Jurkat, Clone E6-1 (cell line): ENCODE measurements around the gene GNAO1.
A peak's percentile ranks its signal among the peaks of the same experiment; 100 is the strongest.

Experiments
- DNase-seq: peaks from one replicate; pipeline ENCODE4 v3.0.0-alpha.2; 2011; ENCODE audit warnings: low read depth, low spot score
- H3K4me3 ChIP-seq: 2 replicates; pipeline ENCODE4 v1.5.1; 2011; ENCODE audit warnings: mild to moderate bottlenecking, low read length, control low read depth, moderate library complexity

Gene GNAO1

DNA sequence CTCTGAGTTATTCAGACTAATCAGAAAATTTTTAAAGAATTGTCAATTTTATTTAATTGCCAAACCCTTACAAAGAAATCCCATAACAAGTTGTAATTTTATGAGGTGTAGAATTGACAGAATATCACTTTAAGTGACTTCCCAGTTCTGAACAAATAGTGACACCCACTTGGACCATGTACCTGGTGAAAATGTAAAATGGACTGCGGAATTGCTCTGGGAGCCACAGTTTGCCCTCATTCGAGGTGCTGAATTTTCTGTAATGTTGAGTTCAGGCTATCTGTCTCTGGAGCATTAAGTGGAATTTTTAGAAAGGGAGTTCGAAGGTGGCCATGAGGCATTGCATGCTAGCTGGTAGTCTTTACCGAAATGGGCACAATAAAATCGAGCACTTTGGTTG, 5.1 kb downstream of the GNAO1 start:
- no peak for DNase-seq
- H3K4me3 ChIP-seq, result no peak overlapping the region

DNA sequence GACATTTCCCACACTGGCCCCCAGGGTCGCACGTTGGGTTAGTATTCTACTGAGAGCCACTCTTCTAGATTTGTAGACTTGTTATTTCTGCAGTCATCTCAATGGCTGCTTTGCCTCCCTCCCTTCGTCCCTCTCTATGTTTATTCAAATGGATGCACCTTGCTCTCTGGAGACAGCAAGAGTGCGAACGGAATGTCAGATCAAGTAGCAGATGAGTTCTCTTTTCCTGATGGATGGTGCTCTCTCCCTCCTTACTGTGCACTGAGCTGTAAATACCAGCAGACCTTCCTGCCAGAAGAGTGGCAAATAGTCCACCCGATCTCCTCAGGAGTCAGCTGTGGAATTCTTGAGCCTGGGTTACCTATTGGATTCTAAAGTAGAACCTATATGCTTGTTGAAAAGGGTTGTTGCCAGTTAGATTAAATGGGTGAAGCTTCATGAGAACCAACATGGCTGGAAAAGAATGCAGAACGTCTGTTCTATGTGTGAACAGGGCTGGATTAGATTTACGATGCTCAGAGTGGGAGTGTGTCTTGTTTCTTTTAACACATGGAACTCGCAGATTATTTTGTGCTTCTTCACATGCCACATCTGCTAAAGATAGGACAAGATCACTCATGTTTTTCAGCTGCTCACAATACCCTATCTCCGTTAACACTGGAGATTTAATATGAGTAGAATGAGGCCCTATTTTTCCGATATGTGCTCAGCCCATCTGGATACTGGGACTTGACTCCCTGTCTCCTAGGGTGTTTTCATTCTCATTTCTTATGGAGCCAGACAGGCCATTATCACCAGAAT, 6.1 kb downstream of the GNAO1 start:
- DNase-seq, result no peak

DNA sequence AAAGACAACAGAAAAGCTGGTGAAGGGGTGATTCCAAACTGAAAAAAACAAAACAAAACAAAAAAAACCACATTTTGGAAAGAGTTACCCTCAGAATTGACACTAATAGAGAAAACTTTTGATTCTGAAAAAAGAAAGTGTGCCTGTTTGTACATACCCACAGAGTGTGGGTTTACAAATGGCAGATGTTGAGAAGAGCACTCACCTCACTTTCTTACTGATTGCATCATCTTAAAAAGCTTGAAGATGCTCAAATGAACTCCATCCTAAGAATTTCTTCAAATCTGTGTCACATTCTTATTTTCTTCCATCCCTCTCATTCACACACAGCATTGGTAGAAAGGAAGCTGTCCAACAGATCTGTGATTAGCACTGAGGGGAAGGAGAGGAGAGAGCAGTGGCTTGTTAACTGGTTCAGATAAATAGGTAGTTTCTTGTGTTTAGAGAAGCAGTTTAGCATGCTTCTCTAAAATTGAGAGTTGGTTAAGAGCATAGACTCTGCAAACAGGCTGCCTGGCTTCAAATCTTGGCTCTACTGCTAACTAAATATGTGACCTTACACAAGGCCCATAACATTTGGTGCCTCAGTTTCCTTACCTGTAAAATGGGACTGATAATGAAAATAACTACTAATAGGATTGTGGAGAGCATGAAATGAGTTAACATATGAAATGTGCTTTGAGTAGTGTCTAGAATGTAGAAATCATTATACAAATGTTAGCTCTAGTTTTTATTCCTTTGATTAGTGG, 6.9 kb downstream of the GNAO1 start:
- no peak for DNase-seq
- no peak overlapping the region for H3K4me3 ChIP-seq

More for the DNA sequence above, 6.1 kb downstream of the GNAO1 start:
- no peak overlapping the region for H3K4me3 ChIP-seq

DNA sequence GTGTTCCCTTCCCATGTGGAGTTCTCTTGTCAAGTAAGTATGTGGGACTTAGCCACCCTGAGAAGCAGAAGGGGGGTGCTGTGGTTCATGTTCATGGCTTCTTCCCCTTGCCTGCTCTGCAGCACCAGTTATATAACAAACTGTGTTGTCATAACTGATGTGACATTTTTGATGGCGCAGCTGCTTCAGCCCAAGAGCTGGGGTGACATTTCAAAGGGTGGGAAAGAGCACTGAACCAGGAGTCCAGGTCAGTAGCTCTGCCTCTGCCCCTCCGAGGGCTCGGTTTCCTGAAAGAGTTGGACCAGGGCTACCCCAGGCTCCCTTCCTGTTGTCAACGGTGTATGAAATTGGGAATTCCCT, 7.4 kb downstream of the GNAO1 start:
- DNase-seq, result no peak
- no peak overlapping the region for H3K4me3 ChIP-seq

DNA sequence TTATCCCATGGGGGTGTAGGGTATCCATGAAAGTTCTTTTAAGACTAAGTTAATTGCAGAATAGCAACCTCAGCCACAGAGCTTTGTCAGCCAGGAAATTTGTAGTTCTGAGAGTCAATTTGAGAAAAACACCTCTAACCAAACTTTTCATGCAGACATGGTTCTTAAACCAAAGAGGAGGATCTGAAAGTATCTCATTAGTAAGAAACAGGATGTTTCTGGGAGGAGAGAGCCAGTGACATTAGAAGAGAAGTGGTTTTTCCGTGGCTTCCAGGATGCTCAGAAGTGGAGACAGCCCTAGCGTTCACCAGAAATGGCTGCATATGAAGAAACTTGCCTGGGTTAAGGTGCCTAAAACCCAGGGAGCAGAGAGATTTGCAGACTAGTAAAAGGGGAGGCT, 7.9 kb downstream of the GNAO1 start:
- peak; percentile 61 for DNase-seq
- no peak overlapping the region for H3K4me3 ChIP-seq

DNA sequence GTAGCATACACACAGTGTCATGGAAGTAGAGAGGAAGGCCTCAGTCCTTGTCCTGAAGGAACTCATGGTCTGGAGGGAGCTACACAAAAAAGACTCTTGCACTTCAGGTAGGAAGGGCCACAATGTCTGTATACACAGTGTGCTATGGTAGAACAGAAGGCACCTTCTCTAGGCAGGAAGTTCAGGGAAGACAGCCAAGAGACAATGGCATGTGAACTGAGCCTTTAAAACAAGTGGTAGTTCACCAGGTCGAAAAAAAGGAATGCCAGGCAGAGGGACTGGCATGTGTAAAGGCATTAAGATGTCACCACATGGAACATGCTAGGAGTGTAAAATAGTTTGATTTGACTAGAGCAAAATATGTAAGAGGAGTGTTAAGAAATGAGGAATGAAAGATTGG, 9.7 kb downstream of the GNAO1 start:
- H3K4me3 ChIP-seq, result no peak overlapping the region
- DNase-seq, result no peak

DNA sequence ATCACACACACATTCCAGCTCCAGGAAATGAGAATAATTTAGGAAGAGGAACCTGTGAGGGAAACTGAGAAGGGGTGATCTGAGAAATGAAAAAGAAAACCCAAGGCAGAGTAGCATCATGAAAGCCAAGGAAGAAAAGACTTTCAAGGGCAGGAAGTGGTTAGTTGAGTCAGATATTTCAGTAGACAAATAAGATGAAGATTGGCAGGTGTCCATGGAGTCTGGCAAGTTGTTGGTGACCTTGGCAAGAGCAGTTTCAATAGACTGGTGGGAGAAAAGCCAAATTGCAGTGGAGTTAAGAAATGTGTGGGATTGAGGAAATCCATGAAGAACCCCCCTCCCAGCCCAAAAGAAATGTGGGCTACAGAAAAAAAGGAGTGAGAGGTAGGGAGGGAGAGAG, 10.7 kb downstream of the GNAO1 start:
- peak; percentile 89 for DNase-seq
- H3K4me3 ChIP-seq, result no peak overlapping the region

DNA sequence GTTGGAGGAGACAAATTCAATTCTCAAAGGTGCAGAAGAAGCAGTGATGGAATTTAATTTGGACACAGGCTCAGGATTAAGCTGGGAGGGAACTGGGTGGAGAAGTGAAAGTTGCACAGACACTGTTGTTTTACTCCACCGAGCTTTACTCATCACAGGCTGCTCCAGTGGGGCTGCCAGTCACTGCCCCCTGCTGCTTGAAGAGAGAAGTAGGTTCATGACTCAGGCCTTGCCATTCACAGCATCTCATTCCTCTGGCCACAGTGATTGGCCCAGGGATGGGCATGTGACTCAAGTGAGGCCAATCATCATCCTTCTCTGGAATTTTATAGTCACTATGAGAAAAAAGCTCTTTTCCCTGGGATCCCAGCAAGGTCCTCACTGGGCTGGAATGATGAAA, 11.8 kb downstream of the GNAO1 start:
- DNase-seq, result peak; percentile 68
- no peak overlapping the region for H3K4me3 ChIP-seq

DNA sequence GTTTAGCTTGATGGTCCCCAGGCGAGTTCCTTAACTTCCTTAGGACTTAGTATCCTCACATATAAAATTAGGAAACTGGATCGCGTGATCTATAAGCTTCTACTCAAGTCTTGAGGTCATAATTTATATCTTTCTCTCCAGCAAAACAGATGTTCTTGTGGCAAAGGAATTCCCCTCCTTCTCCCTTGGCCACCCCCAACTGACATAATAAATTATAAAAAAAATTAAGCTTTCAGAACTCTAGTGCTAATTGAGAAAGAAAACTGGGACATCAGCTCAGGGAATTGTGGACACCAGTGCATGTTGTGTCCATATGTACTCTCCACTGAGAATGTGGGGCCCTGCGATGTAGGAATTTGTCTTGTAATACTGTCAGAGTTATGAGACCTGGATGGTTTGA, 13.5 kb downstream of the GNAO1 start:
- no peak overlapping the region for H3K4me3 ChIP-seq
- no peak for DNase-seq

DNA sequence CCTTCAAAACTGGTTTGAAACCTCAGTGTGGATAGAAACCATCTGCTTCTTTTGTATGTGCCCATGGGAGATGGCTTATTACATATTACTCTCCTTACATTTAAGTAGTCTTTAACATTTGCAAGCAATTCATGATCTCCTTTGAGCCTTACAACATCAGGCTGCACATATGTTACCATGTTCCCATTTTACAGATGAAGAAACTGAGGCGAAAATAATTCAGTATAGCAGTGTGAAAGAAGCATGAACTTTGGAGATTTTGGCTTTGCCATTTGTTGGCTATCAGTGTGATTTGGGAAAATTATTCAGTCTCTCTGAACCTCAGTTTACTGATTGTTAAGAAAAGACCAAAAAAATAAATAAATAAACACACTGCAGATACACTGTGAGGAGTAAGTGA, 15.7 kb downstream of the GNAO1 start:
- DNase-seq, result no peak
- H3K4me3 ChIP-seq, result no peak overlapping the region

DNA sequence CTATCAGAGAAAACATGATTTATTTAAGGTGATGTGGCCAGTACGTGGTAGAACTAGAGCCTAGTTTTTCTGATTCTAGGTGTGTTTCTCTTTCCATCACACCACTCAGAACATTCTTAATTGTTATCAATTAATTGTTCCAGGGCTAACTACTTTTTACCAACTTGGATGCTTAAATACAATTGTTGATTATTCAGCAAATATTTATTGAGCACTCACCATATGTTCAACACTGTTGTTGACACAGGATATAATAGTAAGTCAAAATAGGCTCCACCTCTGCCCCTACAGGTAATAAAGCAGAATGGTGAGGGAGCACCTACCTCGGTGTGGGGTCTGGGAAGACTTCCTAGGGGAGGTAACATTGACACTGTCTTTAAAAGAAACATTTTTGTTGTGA, 16.1 kb downstream of the GNAO1 start:
- no peak for DNase-seq

DNA sequence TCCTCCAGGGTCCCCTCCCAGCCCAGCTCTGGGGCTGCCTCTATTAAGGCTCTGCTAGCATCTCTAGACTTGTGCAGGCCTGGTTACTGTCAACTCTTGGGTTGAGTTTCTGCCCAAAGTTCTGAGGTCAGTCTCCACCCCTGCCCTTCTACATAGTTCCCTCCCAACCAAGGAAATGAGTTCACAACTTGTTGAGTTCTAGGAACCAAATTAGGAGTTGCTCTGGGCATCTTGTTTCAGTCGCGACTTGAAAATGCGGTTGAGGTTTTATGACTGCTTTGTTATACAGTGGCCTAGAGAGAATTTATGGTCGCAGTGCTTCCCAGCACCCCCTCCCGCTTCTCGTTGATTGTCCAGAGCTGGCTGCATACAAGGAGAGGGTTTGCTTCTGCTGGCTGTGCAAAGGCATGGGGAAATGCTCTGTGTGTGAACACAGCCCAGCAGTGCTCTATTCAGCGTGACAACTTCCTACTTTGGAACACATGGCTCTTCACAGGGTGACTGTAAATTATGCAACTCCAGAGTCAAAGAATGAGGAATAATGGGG, 20.2 kb downstream of the GNAO1 start:
- H3K4me3 ChIP-seq, result no peak overlapping the region
- no peak for DNase-seq

More for the DNA sequence above, 16.1 kb downstream of the GNAO1 start:
- H3K4me3 ChIP-seq, result no peak overlapping the region

DNA sequence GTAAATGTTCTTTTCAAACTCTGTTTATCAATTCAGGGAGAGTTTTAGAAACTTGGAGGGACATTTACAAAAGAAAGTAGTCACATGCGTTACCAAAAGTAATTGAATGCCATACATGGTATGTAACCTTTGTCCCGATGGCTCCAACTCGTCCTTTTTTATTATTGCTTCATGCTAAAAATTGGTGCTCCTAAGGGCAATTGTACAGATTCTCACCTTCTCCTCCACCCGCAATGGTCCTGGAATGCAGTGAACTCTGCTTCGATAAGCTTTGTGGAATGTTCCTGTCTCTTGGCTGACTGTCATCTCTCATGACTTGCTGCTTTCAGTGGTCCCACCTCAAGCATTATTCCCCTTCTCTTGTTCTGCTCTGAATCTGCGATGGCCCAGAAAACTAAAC, 20.9 kb downstream of the GNAO1 start:
- DNase-seq, result no peak
- no peak overlapping the region for H3K4me3 ChIP-seq

DNA sequence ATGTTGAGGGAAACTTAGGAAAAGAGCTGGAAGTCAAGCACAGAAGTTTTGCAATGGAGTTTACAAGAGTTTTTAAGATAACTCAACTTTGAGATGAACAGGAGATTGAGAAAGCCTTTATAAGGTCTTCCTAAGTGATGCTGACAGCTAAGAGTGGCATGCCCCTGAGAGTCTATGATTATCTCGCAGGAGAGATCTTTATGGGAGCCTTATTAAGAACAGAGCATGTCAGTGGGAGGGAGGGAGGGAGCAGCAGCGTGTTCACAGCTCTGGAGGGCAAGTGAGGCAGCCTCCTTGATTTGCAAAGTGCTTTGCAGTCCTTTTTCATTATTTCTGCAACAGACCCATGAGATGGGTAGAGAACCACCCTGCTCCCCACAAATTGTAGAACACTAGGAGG, 30.7 kb downstream of the GNAO1 start:
- no peak overlapping the region for H3K4me3 ChIP-seq
- DNase-seq, result no peak

DNA sequence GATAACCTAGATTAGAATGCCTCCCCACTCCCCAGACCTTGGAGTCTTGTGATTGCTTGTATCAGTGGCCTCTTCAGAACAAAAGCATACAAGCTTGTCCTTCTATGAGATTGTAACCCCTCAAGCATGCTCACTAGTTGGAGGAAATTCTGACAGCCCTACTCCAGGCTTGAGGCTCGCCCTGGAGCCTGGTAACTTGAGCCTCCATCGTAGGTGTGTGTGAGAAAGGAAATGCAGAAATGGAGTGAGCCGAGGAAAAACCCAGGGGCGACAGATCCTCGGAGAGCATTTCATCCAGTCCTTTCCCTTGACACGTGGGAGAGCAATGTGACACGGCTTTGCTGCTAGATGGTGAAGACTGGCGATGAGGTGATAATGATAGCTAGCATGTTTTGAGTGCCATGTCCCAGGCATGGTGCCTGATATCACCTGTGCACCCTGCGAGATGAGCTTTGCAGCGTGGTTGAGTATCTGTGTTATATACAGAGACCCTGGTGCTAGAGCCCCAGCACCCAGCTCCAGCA, 31.2 kb downstream of the GNAO1 start:
- H3K4me3 ChIP-seq, result no peak overlapping the region
- no peak for DNase-seq

DNA sequence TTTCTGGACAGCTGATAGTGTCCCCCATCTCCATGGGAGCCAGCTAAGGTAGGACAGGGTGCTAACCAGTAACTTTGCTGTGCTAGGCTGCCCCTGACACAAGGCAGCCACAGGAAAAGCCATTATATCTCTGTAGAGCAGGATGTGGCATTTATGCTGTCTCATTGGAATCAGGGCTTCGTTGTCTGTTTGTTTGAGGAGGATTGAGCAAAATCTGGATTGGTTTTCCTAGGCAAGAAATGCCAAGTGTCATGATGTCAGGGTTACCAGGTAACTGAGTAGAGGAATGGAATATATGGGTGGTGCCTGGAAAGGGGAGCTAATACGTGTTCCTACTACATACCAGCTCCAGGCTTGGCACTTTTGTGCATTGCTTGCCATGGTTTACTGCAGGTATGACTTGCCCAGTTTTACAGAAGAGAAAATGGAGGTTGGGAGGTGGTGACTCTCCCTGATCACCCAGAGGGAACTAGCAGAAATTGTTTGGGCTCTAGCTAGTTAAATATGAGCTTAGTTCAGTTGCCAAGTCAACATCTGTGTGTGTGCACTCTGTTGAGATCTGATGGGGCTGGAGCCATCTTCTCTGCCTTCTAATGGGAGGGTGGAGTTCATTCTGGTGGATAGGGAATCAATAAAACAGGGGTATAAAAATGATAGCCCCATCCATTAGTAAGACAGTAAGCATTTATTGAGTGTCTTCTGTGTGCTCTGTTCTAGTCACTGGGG, 33.9 kb downstream of the GNAO1 start:
- peak; percentile 37 for DNase-seq

DNA sequence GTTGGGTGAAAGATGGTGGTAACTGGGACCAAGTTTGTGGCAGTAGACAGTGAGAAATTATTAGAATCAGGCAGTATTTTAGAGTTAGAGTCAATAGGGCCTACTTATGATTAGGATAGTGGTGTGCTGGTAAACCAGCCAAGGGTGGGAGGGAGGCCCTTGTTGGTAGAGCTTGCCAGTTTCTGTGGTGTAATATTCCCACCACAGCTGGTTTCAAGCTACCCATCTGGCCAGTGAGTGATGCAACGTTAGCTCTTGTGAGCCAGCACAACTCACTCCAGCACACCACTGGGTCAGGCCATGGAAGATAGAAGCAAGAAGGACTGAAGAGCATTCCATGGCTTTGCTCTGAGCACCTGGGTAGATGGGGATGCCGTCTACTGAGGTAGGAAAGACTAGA, 34.9 kb downstream of the GNAO1 start:
- no peak overlapping the region for H3K4me3 ChIP-seq
- DNase-seq, result peak; percentile 12

More for the DNA sequence above, 33.9 kb downstream of the GNAO1 start:
- no peak overlapping the region for H3K4me3 ChIP-seq

DNA sequence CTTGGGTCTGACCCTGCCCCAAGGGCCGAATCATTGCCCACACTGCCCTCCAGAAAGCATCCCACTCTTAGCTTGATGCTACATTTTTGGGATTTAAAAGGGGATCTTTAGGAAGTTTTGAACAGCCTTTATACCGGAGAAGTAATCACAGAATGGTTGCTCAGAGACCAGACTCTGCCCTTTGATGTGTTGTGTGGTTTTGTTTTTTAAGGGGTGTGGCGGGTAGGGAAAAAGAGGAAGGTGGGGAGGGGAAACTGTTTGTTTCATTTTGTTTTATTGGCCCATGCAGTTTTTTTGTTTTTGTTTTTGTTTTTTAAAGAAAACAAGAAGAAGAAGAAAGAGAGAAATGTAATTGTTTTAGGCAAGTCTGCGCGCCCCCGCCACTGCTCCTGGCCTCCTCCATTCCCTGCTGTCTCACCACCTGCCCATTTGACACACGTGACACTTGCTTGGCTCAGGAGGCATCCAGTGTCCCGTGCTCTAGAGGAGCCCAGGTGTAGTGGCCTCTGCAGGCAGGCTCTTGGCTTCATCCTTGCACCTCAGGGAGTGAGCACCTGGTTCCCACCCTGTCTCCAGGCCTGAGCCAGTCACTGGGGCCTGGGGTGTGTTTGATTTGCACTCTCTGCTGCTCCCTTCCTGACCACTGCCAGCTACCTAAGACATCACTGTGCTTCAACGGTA, 35.7 kb downstream of the GNAO1 start:
- H3K4me3 ChIP-seq, result no peak overlapping the region
- peak; percentile 48 for DNase-seq

DNA sequence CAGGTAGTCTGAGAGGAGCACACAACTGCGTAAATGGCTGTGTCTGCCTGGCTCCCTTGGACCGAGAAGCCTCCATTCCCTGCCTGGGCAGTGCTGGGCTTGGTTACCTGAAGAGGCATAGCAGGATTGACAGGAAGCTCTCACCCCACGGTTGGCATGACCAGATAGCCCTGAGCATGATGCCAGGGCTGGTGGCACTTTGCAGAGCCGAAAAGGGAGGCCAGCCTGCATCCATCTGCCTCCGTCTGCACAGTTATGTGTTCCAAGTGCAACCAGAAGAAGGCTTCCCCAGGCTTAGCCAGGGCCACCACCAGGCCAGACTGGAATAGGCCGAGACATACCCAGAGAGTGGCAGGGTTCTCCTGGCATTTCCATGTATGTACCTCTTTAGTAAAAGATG, 36.6 kb downstream of the GNAO1 start:
- H3K4me3 ChIP-seq, result no peak overlapping the region
- no peak for DNase-seq
